HT-29 (cell line): Measurements from ENCODE around the gene PAM. TPM values are rescaled to one million over a fixed set of nuclear protein-coding genes. Genes with fewer than 3 reads are reported as not detected.

Experiments
- DNase-seq: peaks from one replicate; pipeline ENCODE4 v3.0.0-alpha.2; 2015; ENCODE audit warnings: low spot score
- total RNA-seq: library from RNA; depleted of rRNA; stranded (reverse); fragments of >200 nt; shearing (Covaris generic); gene quantifications from 2 replicates; pipeline ENCODE4 v1.2.3, GENCODE V29; 2014

PAM gene
- total RNA-seq, 1 experiment from 2014 or later: 119 TPM

DNA sequence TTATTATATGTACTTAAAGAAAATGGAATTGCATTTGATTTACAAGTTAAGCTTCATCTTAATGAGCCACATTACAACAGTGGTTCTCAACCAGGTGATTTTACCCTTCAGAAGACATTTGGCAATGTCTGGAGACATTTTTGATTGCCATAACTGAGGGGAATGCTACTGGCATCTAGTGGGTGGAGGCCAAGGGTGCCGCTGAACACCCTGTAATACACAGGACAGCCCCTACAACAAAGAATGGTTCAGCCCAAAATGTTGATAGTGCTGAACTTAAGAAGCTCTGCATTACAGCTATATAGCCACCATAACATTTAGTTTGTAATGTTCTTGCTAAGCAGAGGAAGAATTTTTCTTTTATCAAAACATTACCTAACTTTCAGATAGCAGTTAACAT, 103.1 kb downstream of the PAM start:
- DNase-seq: no peak

- no peak for DNase-seq
These were observed 103.7 kb downstream of the PAM start for GRCh38 chr5:102858808-102859207.

DNA sequence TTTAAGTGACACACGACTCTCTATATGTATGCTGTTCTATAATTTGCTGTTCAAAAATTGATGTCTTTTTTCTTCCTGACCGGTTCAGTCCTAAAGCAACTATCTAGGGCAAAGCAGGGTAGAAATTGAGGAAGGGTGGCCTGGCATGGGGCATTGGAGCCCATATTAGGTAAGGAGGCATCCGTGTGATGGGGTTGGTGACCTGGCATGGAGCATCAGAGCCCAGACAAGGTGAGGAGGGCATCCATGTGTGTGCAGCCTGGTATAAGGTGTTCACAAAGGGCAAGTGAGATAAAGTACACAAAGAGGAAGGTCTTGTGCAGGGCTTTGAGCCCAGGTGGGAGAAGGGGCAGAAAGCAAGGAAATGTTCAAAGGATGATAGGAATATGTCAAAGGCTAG, 104.9 kb downstream of the PAM start:
- no peak for DNase-seq

- peak; percentile 59 for DNase-seq
These were observed 108.0 kb downstream of the PAM start for GRCh38 chr5:102863058-102863457.

DNA sequence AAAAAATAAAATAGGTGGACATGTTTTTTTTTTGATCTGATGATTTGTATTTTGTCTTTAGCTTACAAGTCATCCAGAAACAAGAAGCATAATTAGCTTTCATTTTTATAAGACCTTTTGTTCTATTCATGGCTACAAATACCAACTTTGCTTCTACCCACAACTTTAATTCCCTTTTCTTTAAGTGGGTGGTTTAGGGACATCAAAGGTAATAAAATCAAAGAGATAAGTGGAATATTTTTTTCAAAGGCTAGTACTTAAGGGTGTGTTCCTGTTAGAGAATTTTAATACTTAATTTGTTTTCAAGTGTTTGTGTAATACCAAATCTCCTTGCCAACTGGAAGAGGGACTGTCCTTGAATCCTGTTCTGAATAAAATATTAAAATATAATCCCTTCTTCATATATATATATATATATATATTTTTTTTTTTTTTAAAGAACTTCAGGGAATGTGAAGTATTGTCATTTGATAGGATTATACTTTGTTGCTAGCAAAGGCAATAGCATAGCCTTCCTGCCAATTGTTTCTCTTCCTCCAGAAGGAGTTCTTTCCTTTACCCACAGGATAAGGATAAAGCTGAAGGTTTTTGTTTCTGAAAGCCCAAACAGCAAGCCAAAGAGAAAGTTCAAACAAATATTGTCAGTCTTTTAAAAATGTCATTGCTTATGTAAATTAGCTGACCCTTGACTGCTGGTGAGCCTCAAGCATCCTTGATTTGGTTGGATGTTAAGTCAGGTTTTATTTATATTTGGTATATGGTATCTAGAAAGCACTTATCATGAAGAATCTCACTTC, 108.9 kb downstream of the PAM start:
- DNase-seq: peak; percentile 42

DNA sequence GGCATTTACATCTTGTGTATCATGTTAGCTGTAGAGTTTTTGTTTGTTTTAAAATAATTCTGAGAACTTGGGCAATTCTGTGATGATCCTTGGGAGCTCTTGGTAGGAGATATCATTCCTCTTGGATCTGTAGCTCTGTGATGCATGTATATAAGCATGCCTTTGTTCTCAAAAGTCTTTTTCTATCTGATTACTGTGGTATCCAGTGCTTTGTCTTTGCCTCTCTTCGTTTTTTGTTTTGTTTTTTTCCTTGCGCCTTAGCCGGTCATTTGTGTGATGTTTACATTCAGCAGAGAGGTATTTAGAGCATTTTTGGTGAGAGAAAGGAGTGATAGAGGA, 110.0 kb downstream of the PAM start:
- DNase-seq: peak; percentile 49

DNA sequence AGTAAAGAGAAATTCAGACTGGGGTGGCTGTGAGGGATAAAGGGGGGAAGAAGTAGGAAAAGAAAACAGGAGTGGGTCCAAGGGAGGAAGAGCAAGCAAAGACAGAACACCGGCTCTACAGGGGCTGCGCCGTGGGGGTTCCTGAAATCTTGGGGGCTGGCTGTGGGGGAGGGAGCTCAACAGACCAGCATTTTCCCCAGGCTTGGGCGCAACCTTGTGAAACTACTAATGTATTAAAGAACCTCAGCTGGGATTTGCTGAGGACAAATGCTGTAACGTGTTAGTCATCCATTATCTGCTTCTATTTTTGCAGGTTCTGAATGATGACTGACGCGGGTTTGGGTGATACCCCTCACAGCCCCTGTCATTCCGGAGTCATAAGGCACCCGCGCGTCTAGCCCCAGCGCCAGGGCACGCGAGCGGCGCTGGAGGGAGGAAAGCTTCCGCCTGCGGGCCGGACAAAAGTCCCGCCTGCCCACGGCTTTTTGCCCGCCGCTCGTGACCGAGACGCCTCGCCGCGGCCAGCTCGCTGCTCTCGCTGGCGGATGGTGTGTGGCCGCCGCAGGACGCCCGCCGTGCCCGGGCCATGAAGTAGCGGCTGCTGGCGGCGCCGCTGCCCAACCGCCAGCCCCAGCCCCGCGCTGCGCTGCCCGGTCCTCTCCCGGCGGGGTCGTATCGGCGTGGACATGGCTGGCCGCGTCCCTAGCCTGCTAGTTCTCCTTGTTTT, 110.6 kb downstream of the PAM start:
- peak; percentile 60 for DNase-seq

DNA sequence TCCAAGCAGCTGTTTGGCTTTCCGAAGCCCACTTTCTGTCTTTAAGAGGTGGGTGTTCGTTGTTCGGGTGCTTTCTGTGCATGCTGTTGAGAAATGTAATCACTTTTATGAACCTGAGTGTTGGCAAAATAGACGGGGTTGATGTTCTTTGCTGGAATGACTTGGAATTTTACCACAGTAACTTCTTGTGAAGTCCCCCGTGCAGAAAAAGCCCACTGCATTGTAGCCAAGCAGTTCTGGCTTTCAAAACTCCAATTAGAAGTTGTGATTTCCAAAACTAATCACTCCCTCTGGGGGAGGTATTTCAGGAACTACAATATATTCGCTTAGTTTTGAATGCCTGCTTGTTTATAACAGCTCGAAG, 111.1 kb downstream of the PAM start:
- DNase-seq: peak; percentile 61

DNA sequence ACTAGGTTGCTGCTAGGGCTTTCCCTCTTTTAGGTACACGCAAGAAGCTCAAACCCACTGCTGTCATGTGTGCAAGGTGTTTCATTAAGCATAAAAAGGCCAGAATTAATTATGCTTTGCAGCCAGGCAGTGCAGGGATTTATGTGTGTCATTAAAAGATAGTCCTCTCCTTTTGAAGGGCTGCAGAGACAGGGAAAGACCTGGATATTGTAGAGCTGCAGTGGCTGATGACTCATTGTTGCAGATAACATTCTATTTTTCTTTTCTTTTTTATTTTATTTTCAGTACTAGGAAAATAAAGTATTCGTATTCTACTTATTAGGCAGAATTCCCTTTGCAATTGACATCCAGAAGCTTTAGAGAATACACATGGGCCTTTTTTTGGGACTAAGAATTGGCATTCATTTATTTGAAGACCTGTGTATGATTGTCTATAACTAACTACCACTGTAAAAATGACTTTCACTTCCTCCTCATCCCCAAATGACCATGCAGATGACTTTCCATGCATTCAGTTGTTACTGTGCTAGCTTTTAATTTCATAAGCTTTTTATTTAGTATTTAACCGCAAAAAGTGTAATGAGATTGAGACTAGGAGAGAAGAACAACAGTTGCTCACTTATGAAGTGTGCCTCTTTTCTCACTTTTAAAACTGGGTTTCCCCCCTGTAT, 113.0 kb downstream of the PAM start:
- DNase-seq: peak; percentile 64

DNA sequence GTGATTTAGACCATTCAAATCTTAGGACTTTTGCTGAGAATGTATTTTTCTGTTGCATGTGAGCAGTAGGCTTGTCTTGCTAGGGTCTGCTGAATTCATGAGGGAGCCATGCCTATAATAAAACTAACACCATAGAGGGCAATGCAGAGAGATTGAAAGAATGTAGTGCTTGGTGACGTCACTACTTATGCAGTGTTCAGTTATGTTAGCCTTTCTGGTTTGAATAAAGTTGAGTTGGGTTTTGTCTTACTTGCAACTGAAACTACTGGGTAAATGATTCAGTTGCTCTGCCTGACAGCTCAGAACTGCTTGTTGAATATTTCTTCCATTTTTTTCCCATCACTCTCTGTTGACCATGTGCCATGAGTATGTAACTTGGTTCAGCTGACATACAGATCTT, 114.1 kb downstream of the PAM start:
- DNase-seq: no peak

DNA sequence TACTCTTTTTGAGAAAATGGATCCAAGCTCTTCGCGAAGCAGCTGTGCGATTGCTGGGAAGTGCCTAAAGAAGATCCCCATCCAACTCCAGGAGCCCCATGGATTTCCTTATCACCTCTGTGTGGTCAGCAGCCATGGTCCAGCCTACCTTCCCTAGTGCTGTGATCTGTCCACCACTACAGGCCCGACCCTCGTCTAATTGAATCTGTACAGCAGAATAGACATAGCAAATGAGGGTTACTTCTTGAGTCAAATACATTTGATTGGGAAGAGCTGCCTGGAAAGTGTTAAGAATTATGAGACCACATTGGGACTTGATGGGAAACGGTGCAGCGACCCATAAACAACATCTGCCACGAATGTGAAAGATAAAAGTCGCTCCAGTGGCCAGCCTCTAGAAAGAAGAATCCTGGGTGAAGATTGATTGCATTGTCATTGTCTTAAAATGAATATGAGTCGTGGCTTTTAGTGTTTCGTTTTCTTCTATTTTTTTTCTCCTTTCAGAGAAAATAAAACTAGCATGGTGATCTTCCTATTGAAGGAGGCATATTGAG, 118.4 kb downstream of the PAM start:
- DNase-seq: no peak

GRCh38 chr5:102874054-102874453, 118.9 kb downstream of the PAM start:
- DNase-seq: no peak

GRCh38 chr5:102875721-102876123, 120.6 kb downstream of the PAM start:
- DNase-seq: no peak

DNA sequence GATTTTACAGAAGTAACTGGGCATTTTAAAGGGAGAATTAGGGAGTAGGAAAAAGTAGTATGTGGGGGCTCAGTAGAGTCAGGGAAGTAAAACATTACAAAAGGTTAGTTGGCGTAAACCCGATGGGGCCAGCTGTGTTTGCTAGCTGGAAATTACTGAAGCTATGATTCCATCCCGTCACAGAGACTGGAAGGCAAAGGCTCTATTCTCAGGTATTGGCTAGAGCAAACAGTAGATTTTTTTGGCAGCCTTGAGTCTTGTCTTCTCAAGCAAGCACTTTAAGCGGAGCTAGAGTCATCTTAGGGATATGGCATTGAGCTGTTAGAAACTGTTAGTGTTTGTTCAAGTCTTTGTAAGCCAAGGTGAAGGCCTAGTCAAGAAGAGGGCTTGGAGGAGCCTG, 121.5 kb downstream of the PAM start:
- DNase-seq: no peak

DNA sequence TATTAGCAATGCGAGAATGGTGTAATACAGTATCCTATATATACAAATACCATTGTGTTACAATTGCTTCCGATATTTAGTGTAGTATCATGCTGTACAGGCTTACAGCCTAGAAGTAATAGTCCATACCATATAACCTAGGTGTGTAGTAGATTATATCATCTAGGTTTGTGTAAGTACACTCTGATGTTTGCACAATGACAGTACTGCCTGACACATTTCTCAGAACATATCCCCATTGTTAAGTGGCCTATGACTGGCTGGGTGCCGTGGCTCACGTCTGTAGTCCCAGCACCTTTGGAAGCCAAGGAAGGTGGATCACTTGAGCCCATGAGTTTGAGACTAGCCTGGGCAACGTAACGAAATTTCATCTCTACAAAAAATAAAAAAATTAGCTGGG, 124.6 kb downstream of the PAM start:
- DNase-seq: no peak

- DNase-seq: no peak
These were observed 131.5 kb downstream of the PAM start for GRCh38 chr5:102886586-102886985.

- no peak for DNase-seq
These were observed 133.4 kb downstream of the PAM start for GRCh38 chr5:102888483-102888882.

GRCh38 chr5:102889033-102889432, 133.9 kb downstream of the PAM start:
- DNase-seq: no peak

GRCh38 chr5:102890133-102890532, 135.0 kb downstream of the PAM start:
- no peak for DNase-seq

DNA sequence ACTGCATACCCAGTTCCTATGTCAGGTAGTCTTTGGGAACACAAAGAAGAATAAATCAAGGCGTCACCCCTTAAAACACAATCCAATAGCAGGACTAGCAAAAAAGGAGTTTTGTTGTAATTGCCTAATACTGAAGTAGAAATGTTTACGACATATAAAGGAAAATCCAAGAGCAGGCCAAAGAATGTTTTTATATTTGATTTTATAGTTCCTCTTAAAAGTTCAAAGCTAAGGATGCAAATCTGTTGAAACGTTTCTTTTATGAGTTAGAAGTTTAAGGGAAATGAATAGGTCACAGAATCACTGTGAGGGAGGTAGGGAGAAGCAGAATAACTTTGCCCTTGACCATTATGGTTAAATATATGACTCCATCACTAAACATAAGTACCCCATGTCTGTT, 136.1 kb downstream of the PAM start:
- no peak for DNase-seq

- DNase-seq: no peak
These were observed 138.8 kb downstream of the PAM start for GRCh38 chr5:102893942-102894341.

DNA sequence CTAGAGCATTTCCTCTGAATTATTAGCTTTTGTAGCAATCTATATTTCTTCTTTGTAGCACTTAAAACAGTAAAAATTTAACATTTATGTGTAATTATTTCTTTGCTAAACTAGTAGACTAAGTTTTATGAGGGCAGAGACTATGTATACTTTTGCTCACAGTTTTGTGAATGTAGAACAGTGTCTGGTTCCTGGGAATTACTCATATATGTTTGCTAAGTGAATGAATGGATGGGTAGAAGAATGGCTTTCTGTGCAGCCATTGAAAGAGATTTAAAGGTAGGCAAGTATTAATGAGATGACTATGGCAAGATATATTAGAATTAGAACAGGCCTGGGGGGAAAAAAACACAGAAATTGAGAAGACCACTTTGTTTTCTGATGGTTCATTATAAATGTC, 140.1 kb downstream of the PAM start:
- DNase-seq: no peak

- DNase-seq: no peak
These were observed 140.9 kb downstream of the PAM start for GRCh38 chr5:102895976-102896375.
